KBM-7 (cell line): ENCODE measurements around the gene JMJD7.

Experiments
- DNase-seq: peaks from one replicate; pipeline ENCODE4 v3.0.0-alpha.2; 2015
- in situ Hi-C: fragments of 300-500 bp; cut with MboI; formaldehyde crosslinking; loops from 2 replicates; pipeline ENCODE4 v1.14.3; 2020; ENCODE audit warnings: low sequenced_read_pairs, low pct_unique_long_range_greater_than_20kb, mixed read lengths

The JMJD7 gene

DNA sequence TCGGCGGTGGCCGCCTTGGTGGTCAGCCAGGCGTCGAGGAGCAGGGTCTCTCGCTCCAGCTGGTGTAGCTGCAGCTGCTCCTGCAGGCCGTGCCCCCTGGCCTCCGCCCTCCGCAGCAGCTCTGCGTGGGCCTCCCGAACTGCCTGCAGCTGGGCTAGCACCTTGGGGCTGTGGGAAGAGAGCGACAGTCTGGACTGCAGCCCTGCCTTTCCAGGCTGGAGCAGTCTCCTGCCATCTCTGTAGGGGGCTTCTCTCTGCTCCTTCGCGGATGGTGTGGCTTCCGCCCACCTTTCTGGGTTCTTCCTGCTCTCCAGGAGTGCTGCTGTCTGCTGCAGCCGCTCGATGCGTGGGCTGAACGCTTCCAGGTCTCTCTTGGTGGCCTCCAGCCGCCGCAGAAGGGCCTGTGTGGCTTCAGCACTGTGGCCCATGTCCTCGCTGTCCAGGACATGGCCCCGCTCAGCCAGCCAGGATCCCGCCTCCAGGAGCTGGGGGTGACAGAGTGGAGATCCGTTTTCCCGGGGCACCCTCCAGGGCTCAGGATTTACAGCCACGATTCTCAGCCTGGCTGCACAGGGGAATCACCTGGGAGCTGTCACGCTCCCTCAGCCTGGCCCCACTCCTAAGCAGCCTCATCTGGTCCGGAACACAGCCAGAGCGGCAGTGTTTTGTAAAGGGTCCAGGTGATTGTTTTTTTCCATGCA lies 27.5 kb downstream of the JMJD7 start:
- in situ Hi-C loops = no loop called here
- DNase-seq = no peak

DNA sequence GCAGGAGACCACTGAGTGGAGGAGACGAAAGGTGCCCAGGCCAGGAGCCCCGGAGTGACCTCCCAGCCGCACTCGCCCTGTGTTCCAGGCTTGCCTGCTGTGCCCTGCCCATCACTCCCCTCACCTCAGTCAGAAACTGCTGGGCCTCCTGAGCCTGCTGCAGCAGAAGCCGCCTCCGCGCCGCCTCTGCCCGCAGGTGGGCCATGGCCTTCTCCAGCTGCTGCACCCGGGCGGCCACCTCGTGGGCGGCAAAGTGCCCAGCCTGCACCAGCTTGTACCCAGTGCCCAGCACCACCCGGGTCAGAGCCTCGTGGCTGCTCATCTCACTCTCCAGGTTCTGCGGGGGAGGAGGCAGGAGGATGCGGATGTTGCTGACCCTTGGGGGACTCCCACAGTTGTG lies 28.4 kb downstream of the JMJD7 start:
- DNase-seq = no peak
- in situ Hi-C loops = no loop called here

DNA sequence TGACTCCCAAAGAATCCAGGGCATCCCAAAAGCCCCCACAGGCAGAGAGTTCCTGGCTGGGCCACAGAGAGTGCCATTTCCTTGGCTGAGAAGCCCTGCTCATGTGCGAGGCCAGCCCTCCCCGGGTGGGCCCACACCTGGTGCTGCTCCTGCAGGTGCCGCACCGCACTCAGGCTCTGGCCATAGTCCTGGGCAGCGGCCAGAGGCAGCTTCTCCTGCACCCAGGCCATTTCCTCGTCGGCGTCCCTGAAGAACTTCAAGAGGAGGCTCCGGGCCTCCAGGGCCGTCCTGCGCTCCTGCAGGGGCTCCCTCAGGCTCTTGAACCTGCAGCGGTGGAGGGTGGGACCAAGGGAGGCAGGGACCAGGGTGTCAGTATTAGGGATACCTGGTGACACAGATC lies 28.8 kb downstream of the JMJD7 start:
- in situ Hi-C loops = no loop called here
- DNase-seq = no peak

DNA sequence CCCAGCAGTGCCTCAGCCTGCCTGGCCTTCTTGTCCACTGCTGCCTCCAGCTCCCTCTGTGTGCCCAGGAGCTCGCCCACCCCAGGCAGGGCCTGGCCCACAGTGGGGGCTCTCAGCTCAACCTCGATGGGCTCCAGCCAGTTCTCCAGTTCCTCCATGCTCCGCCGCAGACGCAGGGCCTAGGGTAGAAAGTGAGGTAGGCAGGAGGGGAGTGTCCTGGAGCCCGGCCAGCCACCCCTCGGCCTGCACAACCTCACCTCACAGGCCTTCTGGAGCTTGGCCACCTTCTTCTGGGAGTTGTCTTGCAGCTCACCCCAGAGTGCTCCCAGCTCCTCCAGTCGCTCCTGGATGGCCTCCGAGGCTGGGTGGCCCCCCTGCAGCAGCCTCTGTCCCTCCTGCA lies 29.4 kb downstream of the JMJD7 start:
- in situ Hi-C loops = no loop called here
- no peak for DNase-seq

DNA sequence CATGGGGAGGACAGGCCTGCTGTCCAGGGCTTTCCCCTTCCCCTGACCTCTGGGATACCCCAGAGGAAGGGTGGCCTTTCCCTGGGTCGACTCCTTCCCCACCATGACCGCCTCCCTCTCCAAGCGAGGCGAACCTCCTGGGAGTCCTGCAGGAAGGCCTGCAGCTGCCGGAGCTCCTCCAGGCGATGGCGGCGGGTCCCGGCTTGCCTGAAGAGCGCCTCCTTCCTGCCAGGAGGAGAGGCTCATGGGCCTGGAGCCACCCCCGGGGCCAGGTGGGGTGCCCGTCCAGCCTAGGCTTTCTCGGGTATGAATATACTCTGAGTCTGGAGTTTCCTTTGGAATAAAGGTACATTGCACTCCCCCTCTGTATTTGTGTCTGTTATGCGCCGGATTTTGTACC lies 30.9 kb downstream of the JMJD7 start:
- no peak for DNase-seq
- in situ Hi-C loops = no loop called here

DNA sequence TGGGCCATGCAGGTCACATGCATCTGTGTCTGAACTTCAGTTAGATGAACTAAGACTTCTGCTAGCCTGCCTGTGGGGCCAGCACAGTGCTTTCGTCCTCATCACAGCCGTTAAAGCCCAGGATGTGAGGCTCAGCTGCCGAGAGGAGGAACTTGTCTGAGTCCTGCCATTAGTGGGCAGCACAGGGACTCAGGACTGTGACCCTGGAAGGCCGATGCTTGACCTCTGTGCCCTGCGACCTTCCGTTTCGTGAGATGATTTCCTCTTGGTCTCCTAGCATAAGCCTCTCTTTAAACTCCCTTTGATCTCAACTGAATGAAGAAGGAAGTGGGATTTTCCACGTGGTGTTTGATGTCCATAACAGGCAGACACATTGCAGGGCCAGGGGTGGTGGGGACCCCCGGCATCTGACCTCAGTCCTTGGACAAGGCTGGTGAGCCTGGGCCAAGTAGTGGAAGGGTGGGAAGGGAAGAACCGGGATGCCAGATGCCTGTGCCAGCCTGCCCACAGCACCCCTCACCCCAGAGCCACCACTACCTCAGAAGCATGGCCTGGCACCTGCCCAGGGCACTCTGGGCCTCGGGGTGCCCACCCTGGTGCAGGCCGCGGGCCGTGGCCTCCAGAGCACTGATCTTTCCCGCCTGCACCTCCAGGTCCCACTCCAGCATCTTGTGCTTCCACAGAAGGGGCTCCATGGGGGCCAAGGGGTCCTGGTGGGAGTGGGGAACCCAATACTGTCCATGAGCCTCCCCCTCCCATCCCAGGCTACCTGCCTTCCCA lies 32.3 kb downstream of the JMJD7 start:
- in situ Hi-C loops = no loop called here
- DNase-seq = no peak

DNA sequence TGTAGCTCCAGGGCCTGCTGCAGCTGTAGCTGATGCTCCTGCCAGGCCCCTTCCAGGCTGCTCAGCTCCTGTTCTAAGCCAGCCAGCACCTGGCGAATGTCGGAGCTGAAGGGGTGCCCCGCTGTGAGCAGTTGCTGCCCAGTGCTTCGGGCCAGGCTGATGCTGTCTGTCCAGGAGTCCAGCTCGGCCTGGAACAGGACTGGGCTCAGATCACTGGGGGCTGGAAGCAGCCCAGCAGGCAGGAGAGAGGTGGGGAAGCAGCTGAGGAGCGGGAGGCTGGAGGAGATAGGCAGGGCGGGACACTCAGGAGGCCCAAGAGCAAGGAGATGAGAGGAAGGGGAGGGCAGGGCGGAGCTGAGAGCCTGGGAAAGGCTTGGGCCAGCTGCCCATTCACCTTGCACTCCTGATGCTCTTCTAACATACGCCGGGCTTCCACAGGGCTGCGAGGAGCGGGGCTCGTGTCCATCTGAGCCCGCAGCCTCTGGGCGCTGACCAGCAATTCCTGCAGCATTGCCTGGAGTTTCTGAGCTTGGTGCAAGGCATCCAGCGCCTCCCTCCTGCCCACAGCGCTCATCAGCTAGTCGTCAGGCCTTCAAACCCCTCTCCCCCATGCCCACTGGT lies 34.0 kb downstream of the JMJD7 start:
- DNase-seq = no peak
- in situ Hi-C loops = no loop called here

DNA sequence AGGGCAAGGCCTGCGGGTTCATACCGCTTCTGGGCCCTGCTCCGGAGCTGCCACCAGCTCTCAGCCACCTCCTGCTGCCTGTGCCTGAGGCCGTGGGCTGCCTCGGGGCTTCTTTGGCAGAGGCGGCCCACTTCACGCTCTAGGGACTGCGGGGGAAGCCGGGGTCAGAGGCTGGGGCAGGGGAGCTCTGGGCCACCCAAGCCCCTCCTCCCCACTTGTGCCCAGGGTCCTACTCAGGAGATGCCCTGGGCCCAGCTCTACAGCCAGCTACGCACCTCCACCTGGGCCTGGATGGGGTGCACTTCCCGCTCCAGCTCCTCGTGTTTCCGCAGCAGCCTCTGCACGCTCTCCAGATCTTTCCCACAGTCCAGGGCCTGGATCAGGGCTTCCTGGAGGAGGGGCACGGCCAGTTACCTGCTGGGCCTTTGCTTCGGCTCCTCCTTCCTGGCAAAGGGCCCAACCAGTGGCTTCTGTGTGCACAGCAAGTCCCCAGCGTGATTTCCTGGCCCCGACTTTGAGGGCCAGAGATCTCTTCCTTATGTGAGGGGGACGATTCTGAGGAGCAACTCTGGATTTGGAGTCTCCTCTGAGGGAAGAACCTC lies 34.7 kb downstream of the JMJD7 start:
- DNase-seq = no peak
- in situ Hi-C loops = no loop called here

DNA sequence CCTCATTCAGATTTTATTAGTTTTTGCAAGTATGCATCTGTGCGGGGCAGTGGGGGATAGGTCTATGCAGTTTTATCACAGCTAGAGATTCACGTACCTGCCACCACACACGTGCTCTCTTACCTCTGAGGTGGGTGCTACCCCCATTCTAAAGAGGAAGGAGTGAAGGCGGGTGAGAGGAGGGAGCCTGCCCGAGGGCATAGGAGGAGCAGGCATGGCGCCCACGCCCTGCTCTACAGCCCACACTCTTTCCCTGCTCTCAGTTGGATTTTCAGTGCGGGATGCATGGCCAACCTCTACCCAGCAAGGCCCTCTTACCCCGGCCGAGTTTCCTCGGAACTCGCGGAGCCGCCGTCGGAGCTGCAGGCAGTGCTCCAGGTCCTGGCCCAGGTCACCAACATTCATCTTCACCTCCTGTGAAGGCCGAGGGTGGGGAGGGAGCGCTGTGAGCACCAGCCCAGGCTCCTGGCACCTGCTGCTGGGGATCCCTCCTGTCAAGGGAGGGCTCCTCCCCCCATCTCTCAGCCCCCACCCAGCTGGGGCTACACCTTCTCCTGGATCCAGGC lies 37.7 kb downstream of the JMJD7 start:
- no peak for DNase-seq
- in situ Hi-C loops = no loop called here

DNA sequence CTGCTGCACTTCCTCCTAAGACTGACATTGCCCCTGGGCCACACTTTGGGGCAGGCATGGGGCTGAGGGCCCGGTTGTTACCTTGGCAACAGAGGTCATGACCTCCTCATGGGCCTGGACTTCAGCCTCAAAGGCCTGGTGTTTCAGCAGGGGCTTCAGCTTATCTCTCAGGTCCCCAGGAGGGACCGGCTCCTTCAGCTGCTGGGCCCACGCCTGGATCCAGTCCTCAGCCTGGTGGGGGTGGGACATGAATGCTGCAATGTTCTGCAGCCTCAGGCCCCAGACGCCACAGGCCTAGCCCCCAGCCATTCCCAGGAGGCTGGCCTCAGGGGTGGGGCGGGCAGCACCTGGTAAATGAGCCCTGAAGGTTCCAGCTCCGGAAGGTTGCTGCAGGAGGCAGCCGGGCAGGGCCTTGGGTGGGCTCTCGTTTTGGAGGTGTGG lies 38.4 kb downstream of the JMJD7 start:
- no peak for DNase-seq
- in situ Hi-C loops = no loop called here

DNA sequence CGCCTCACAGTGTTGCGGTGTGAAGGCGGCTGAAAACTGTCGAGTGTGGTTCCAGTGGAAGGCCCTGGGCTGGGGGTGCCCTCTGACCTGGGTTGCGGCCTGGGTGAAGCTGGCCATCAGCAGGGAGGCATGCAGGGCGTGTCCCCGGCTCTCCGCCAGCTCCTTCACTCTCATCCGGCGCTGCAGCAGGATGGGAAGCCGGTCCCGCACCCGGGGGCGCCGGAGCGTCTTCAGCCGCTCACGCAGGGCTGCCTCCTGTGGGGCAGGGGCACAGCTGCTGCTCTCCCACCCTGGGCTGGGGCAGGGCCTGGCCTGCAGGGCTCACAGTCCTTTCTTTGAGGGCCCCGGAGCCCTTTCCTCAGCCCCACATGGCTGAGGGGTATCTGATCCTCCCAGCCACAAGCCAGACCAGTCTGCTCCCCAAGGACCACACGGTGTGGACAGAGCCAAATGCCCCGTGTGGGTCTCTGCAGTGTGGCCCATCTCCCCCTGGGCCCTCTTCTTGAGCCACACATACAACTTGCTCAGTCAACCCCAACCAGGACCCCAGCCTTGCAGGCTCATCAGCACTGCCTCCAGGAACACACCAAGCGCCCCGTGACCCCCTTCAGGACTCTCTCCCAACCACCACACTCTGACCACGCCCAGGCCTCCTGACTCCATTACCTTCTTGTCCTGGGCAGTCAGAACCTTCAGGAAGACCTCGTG lies 39.1 kb downstream of the JMJD7 start:
- in situ Hi-C loops = no loop called here
- no peak for DNase-seq

DNA sequence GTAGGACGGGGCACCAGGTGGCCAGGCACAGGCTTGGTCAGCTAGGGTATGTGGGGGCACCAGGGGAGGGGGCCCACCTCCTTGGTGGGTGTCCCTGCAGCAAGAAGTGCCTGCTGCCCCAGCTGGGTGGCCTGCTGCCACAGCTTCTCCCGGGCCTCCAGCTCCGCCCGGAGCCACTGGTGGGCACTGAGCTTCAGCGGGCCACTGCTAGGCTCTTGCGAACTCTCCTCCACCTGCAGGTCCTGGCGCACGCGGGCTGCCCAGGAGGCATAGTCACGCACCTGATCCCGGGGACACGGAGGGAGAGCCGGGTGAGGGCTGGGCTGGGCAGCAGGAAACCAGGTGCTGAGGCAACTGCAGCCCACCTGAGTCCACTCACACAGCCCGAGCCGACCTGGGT lies 40.4 kb downstream of the JMJD7 start:
- in situ Hi-C loops = no loop called here
- DNase-seq = no peak

DNA sequence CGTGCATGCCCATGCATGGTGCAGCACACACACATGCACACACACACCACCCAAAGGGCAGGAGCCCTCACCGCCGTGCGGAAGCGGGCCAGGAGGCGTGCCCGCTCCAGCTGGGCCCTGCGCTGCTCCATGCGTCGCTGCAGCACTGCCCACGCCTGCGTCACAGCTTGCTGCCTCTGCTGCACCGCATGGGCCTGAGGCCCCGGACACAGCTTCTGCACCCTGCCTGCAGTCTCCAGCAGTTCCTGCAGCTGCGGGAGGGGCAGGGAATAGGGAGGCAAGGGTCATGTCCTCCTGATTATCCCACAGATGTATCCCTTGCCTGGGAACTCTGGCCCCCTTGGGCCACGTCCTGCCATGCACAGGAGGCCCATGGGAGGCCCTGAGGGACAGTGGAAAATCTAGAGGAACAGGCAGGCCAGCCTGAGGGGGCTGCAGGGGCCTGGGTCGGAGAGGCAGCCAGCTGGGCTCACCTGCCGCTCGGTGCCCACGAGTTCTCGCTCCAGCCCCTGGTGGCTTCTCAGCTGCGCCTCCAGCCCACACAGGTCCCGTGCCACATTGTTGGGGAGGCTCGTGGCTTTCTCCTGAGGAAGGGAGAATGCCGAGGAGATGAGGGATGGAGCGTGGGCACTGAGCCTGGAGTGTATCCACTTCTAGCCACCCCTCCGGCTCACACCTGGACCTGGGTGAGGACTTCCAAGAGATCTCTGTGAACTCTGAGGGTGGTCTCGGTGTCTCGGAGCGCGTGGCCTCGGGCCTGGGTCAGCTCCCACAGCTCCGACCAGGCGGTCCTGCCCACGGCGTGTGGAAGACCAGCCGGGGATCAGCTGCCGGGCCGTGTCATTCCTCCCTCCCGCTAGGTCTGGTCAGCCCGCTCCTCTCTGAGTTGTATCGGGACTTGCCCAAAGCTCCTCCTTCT lies 42.1 kb downstream of the JMJD7 start:
- in situ Hi-C loops = no loop called here
- no peak for DNase-seq

DNA sequence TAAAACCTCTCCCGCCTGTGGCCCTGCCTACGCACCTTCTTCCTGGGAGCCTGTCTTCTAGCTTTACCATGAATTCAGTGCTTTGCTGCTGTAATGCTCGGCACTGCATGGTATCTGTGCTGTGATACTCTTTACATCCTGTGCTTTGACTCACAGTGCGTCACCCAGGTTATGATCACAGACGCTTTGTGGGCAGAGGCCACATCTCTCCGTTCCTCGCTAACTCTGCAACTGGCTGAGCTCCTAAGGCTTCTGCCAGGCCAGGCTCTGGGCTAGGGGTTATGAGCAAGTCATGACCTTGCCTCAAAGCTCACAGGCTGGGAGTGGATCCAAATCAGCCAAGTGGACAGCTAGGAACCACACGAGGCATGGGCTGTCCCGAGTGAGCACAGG lies 42.8 kb downstream of the JMJD7 start:
- no peak for DNase-seq
- in situ Hi-C loops = no loop called here

DNA sequence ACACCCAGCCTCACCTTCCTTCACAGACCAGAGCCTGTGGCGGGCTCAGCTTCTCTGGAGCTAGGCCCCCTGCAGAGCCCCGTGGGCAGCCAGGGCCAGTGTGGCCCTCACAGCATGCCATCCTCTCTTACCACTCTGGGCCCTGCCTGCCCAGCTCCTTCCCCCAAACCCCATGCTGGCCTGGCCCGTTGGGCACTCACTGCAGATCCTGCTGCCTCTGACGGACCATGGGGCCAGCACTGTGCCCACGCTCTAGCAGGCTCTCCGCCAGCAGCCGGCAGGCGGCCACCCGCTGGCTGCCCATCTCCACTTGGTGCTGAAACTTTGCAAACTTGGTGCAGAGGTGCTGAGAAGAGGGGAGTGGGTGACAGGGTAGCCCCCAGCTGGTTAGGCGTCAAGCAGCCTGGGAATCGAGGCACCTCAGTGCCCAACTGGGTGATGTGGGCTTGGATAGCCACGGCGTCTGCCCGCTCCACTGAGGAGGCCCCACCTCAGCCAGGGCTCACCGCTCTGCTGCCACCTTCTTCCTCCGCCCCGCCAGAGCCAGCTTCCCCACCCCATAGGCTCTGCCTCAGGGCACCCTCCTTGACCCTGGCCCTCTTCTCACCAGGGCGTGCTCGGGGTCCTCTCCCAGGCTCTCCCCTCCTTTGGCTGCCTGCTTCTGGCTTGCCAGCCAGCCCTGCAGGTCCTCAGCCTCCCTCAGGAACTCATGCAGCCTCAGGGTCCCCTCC lies 43.4 kb downstream of the JMJD7 start:
- no peak for DNase-seq
- in situ Hi-C loops = no loop called here

DNA sequence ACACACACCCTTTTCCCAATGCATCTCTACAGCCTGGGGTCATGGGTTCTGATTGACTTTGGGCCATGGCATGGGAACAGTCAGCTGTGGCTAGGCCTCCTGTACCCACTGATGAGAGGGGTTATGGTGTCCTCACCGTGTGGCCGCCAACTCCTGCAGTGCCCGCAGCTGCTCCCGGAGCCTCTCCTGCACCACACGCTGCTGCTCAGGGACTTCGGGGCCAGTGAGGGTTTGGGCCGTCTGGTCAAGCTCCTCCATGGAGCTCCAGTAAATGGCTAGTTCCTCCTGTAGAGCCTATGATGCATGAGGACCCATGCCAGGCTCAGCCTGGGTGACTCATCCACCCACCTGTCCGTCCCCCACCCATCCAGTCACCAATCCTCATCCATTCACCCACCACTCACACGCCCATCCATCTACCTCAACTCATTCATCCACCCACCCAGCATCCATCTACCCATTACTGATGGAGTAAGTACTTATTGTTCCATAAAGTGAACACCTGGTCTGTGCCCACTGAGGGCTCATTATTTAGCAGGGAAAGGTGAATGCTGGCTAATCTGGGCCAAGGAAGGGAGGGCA lies 44.4 kb downstream of the JMJD7 start:
- in situ Hi-C loops = no loop called here
- no peak for DNase-seq

DNA sequence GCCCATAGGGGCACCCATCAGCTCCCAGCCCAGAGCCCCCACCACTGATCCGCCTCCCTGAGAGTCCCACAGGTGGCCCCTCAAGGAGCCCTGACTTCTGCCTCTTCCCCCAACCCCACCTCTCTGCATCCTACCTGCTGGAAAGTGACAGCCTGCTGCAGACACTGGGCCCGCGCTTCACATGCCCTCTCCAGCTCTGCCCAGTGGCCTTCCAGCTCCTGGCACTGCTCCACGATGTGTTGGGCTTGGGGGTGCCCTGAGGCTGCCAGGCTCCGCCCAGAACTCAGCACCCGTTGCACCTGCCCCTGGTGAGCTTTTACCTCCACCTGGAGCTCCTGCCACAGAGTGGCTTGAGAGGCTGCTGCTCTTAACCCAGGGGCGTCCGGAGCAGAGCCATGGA lies 45.8 kb downstream of the JMJD7 start:
- in situ Hi-C loops = no loop called here
- no peak for DNase-seq
